Naive thymus-derived CD4-positive, alpha-beta T cell (primary cell): Measurements from ENCODE around the gene NMD3. TPM values are rescaled to one million over a fixed set of nuclear protein-coding genes. Genes with fewer than 3 reads are reported as not detected.

Source experiments
- ATAC-seq: fragments of 150-1000 bp; cut with Tn5 transposase; 2 replicates; pipeline ENCODE4 v1.10.0; 2021; ENCODE audit warnings: mild to moderate bottlenecking, moderate library complexity
- CTCF ChIA-PET: fragments of 350-600 bp; sonication (Branson Sonifier 250); formaldehyde crosslinking; loops from one replicate; lab custom pipeline; 2021; ENCODE audit warnings: antibody characterized with exemption; lab: Charles Lee
- POLR2A ChIA-PET: fragments of 350-600 bp; sonication (Branson Sonifier 250); formaldehyde crosslinking; loops from one replicate; lab custom pipeline; 2021; ENCODE audit warnings: antibody characterized with exemption, inconsistent platforms; lab: Charles Lee
- DNase-seq, 9 donors: peaks; one replicate each; pipeline versions ENCODE4 v3.0.0 to v3.0.0-alpha.2; 2020 to 2022; ENCODE audit warnings: mixed read lengths in 1 of 9
- H3K27ac ChIP-seq: one replicate; pipeline ENCODE4 v1.7.0; 2013; ENCODE audit warnings: mild to moderate bottlenecking, low read depth, low read length, moderate library complexity
- H3K27me3 ChIP-seq, 2 donors: one replicate each; pipeline ENCODE4 v1.7.0; 2013; ENCODE audit warnings: low read length in 2 of 2, mild to moderate bottlenecking in 2 of 2, moderate library complexity in 2 of 2; ENCODE audit not compliant: control insufficient read depth in 2 of 2, insufficient read depth in 2 of 2
- H3K36me3 ChIP-seq, 3 experiments: 1 replicate in 2 of 3; 2 replicates in 1 of 3; pipeline ENCODE4 v1.7.0; 2013; ENCODE audit warnings: low read length in 3 of 3, mild to moderate bottlenecking in 3 of 3, moderate library complexity in 1 of 3; ENCODE audit not compliant: insufficient read depth in 3 of 3, control insufficient read depth in 2 of 3
- H3K4me1 ChIP-seq, 2 donors: one replicate each; pipeline ENCODE4 v1.7.0; 2013; ENCODE audit warnings: low read length in 2 of 2, mild to moderate bottlenecking in 2 of 2, moderate library complexity in 1 of 2; ENCODE audit not compliant: control insufficient read depth in 2 of 2, insufficient read depth in 2 of 2
- H3K4me3 ChIP-seq: 2 replicates; pipeline ENCODE4 v1.7.0; 2013; ENCODE audit warnings: mild to moderate bottlenecking, low read length
- H3K9me3 ChIP-seq, 3 experiments: 1 replicate in 2 of 3; 2 replicates in 1 of 3; pipeline ENCODE4 v1.7.0; 2013; ENCODE audit warnings: low read length in 3 of 3; ENCODE audit not compliant: control insufficient read depth in 2 of 3
- H3K27ac Mint-ChIP-seq, 9 donors: one replicate each; pipeline ENCODE4 v1.8.0; 2020 to 2022; ENCODE audit warnings: mixed read lengths in 9 of 9, mild to moderate bottlenecking in 8 of 9, moderate library complexity in 5 of 9, inconsistent platforms in 2 of 9
- H3K27me3 Mint-ChIP-seq, 5 donors: one replicate each; pipeline ENCODE4 v1.8.0; 2021 to 2022; ENCODE audit warnings: mixed read lengths in 5 of 5, mild to moderate bottlenecking in 1 of 5
- H3K36me3 Mint-ChIP-seq, 5 donors: one replicate each; pipeline ENCODE4 v1.8.0; 2020 to 2022; ENCODE audit warnings: mixed read lengths in 5 of 5, mild to moderate bottlenecking in 3 of 5, inconsistent platforms in 1 of 5
- H3K4me1 Mint-ChIP-seq, 7 donors: one replicate each; pipeline ENCODE4 v1.8.0; 2020 to 2022; ENCODE audit warnings: mixed read lengths in 7 of 7, mild to moderate bottlenecking in 3 of 7, inconsistent platforms in 1 of 7
- H3K4me3 Mint-ChIP-seq, 10 donors: one replicate each; pipeline ENCODE4 v1.8.0; 2020 to 2022; ENCODE audit warnings: mild to moderate bottlenecking in 10 of 10, mixed read lengths in 10 of 10, moderate library complexity in 6 of 10, inconsistent platforms in 2 of 10
- H3K9me3 Mint-ChIP-seq, 11 donors: one replicate each; pipeline ENCODE4 v1.8.0; 2020 to 2022; ENCODE audit warnings: mixed read lengths in 11 of 11, mild to moderate bottlenecking in 4 of 11, inconsistent platforms in 1 of 11, moderate library complexity in 1 of 11
- intact Hi-C, 2 donors: fragments of 100-400 bp; cut with micrococcal nuclease; formaldehyde crosslinking; loops; one replicate each; pipeline ENCODE4 v1.15.1; 2023
- polyA plus RNA-seq, 2 donors: library from polyadenylated mRNA; unstranded; fragments of 300-500 nt; fragmentation: Illumina TruSeq; gene quantifications; one replicate each; pipeline ENCODE4 v1.2.3, GENCODE V29; 2021
- total RNA-seq, 6 experiments: library from RNA in 5 of 6; stranded (reverse) in 5 of 6; gene quantifications; 1 replicate in 5 of 6; 2 replicates in 1 of 6; pipeline ENCODE4 v1.2.3 and lab custom pipeline; 2021 to 2026

NMD3 gene
- total and polyA plus RNA-seq, 7 experiments from 2014 or later, result 37.3 to 52.6 (median 40.7) TPM

- H3K9me3 ChIP-seq, result no peaks in the 10 kb centered on the region
- no peaks in the 10 kb centered on the region for H3K27me3 ChIP-seq
- POLR2A ChIA-PET, result no interaction called here
- no peak overlapping the region for H3K27ac ChIP-seq
- peaks cover 0 to 24% (median 1%) of the 10 kb centered on the region in 5 donors for H3K36me3 Mint-ChIP-seq
- intact Hi-C loops, result loop anchor here (5.0 to 10.0 kb wide), 3 partner anchors 329 to 566 kb away; no protein-coding TSS in a partner anchor
- H3K27ac Mint-ChIP-seq, result peak overlapping the region in 1 of 9 donors; percentile 48
- no peak overlapping the region for H3K4me3 ChIP-seq
- DNase-seq, result no peak
- H3K4me1 ChIP-seq, result no peaks in the 10 kb centered on the region
- H3K27me3 Mint-ChIP-seq, result no peaks in the 10 kb centered on the region
- peaks cover 0 to 4% (median 0%) of the 10 kb centered on the region in 11 donors for H3K9me3 Mint-ChIP-seq
- no peak for ATAC-seq
- no peaks in the 10 kb centered on the region for H3K36me3 ChIP-seq
- CTCF ChIA-PET, result interaction anchor here (1.4 to 4.3 kb wide), 3 partner anchors 138 to 152 kb away, joined by 6 to 19 read pairs (median 19); no protein-coding TSS in a partner anchor
- peaks cover 0 to 9% (median 3%) of the 10 kb centered on the region in 7 donors for H3K4me1 Mint-ChIP-seq
- H3K4me3 Mint-ChIP-seq, result no peak overlapping the region
Measured at GRCh38 chr3:161270991-161271390, 49.9 kb downstream of the NMD3 start.

GRCh38 chr3:161271646-161272045, 50.5 kb downstream of the NMD3 start:
- Histone ChIP-seq H3K9me3 (no peaks in the 10 kb centered on the region), H3K27ac (no peak overlapping the region), H3K27me3 (no peaks in the 10 kb centered on the region), H3K4me1 (no peaks in the 10 kb centered on the region), H3K4me3 (no peak overlapping the region), H3K36me3 (no peaks in the 10 kb centered on the region)
- ChIA-PET CTCF (interaction anchor here (1.4 to 4.3 kb wide), 3 partner anchors 138 to 151 kb away, joined by 6 to 19 read pairs (median 19); no protein-coding TSS in a partner anchor), POLR2A (no interaction called here)
- peak overlapping the region in 2 of 9 donors; percentile 16 to 48 for H3K27ac Mint-ChIP-seq
- H3K36me3 Mint-ChIP-seq, result peaks cover 0 to 29% (median 4%) of the 10 kb centered on the region in 5 donors
- ATAC-seq, result no peak
- peaks cover 0 to 9% (median 3%) of the 10 kb centered on the region in 7 donors for H3K4me1 Mint-ChIP-seq
- peaks cover 0 to 10% (median 0%) of the 10 kb centered on the region in 11 donors for H3K9me3 Mint-ChIP-seq
- no peak overlapping the region for H3K4me3 Mint-ChIP-seq
- no peaks in the 10 kb centered on the region for H3K27me3 Mint-ChIP-seq
- DNase-seq, result no peak
- intact Hi-C loops, result loop anchor here (2.0 to 10.0 kb wide), 4 partner anchors 39 to 567 kb away; no protein-coding TSS in a partner anchor

- Mint-ChIP-seq H3K36me3 (peaks cover 2 to 37% (median 12%) of the 10 kb centered on the region in 5 donors), H3K9me3 (peaks cover 0 to 19% (median 6%) of the 10 kb centered on the region in 11 donors), H3K4me1 (peaks cover 0 to 9% (median 3%) of the 10 kb centered on the region in 7 donors), H3K27me3 (peaks cover 0 to 3% (median 0%) of the 10 kb centered on the region in 5 donors), H3K27ac (no peak overlapping the region), H3K4me3 (no peak overlapping the region)
- CTCF ChIA-PET, result interaction anchor here (1.4 to 4.3 kb wide), 3 partner anchors 137 to 150 kb away, joined by 6 to 19 read pairs (median 19); no protein-coding TSS in a partner anchor
- peaks cover 0 to 1% (median 0%) of the 10 kb centered on the region in 3 experiments for H3K9me3 ChIP-seq
- POLR2A ChIA-PET, result no interaction called here
- H3K27ac ChIP-seq, result no peak overlapping the region
- intact Hi-C loops, result loop anchor here (2.0 to 10.0 kb wide), 4 partner anchors 38 to 568 kb away; no protein-coding TSS in a partner anchor
- no peaks in the 10 kb centered on the region for H3K36me3 ChIP-seq
- DNase-seq (no peak), ATAC-seq (no peak)
- H3K4me3 ChIP-seq, result no peak overlapping the region
- no peaks in the 10 kb centered on the region for H3K27me3 ChIP-seq
- H3K4me1 ChIP-seq, result no peaks in the 10 kb centered on the region
Measured at GRCh38 chr3:161272524-161272923, 51.4 kb downstream of the NMD3 start.

GRCh38 chr3:161273589-161274218, 52.6 kb downstream of the NMD3 start:
- ChIA-PET POLR2A (no interaction called here), CTCF (interaction anchor here (0.6 to 4.3 kb wide), 7 partner anchors 13 to 153 kb away, joined by 3 to 24 read pairs (median 3); no protein-coding TSS in a partner anchor)
- intact Hi-C loops, result loop anchor here (1.0 to 10.0 kb wide), 8 partner anchors 37 to 569 kb away; no protein-coding TSS in a partner anchor

GRCh38 chr3:161274691-161275298, 53.7 kb downstream of the NMD3 start:
- POLR2A ChIA-PET, result interaction anchor here (0.7 kb wide), 1 partner anchor 132 kb away, joined by 3 read pairs; no protein-coding TSS in a partner anchor
- Histone ChIP-seq H3K4me3 (no peak overlapping the region), H3K36me3 (no peaks in the 10 kb centered on the region), H3K4me1 (no peaks in the 10 kb centered on the region), H3K27ac (no peak overlapping the region), H3K27me3 (no peaks in the 10 kb centered on the region), H3K9me3 (peaks cover 0 to 10% (median 0%) of the 10 kb centered on the region in 3 experiments)
- ATAC-seq (peak; percentile 57), DNase-seq (peak in 8 of 9 donors; percentile 13 to 52 (median 34))
- Mint-ChIP-seq H3K27me3 (peaks cover 0 to 4% (median 0%) of the 10 kb centered on the region in 5 donors), H3K36me3 (peaks cover 6 to 40% (median 21%) of the 10 kb centered on the region in 5 donors), H3K4me3 (no peak overlapping the region), H3K9me3 (peaks cover 6 to 39% (median 17%) of the 10 kb centered on the region in 11 donors), H3K4me1 (peaks cover 0 to 9% (median 3%) of the 10 kb centered on the region in 7 donors), H3K27ac (peak overlapping the region in 1 of 9 donors; percentile 59)
- CTCF ChIA-PET, result interaction anchor here (0.6 to 3.6 kb wide), 11 partner anchors 20 to 174 kb away, joined by 3 to 24 read pairs (median 4); no protein-coding TSS in a partner anchor
- intact Hi-C loops, result loop anchor here (1.0 to 10.0 kb wide), 5 partner anchors 177 to 570 kb away; no protein-coding TSS in a partner anchor

More at GRCh38 chr3:161273589-161274218, 52.6 kb downstream of the NMD3 start:
- no peak overlapping the region for H3K27ac ChIP-seq
- no peaks in the 10 kb centered on the region for H3K27me3 ChIP-seq
- peaks cover 0 to 10% (median 0%) of the 10 kb centered on the region in 3 experiments for H3K9me3 ChIP-seq
- Mint-ChIP-seq H3K27ac (no peak overlapping the region), H3K36me3 (peaks cover 4 to 42% (median 17%) of the 10 kb centered on the region in 5 donors), H3K27me3 (peaks cover 0 to 4% (median 0%) of the 10 kb centered on the region in 5 donors), H3K4me1 (peaks cover 0 to 9% (median 3%) of the 10 kb centered on the region in 7 donors), H3K9me3 (peaks cover under 1 to 28% (median 11%) of the 10 kb centered on the region in 11 donors), H3K4me3 (no peak overlapping the region)
- ATAC-seq (no peak), DNase-seq (peak in 7 of 9 donors; percentile 20 to 50 (median 41))
- H3K4me3 ChIP-seq, result no peak overlapping the region
- no peaks in the 10 kb centered on the region for H3K36me3 ChIP-seq
- no peaks in the 10 kb centered on the region for H3K4me1 ChIP-seq

- peaks cover 0 to 4% (median 0%) of the 10 kb centered on the region in 5 donors for H3K27me3 Mint-ChIP-seq
- no peak for ATAC-seq
- H3K4me3 Mint-ChIP-seq, result no peak overlapping the region
- Histone ChIP-seq H3K36me3 (no peaks in the 10 kb centered on the region), H3K4me1 (no peaks in the 10 kb centered on the region), H3K4me3 (no peak overlapping the region), H3K27me3 (no peaks in the 10 kb centered on the region), H3K9me3 (peaks cover 0 to 10% (median 0%) of the 10 kb centered on the region in 3 experiments), H3K27ac (no peak overlapping the region)
- H3K4me1 Mint-ChIP-seq, result peaks cover 0 to 9% (median 3%) of the 10 kb centered on the region in 7 donors
- DNase-seq, result no peak
- H3K27ac Mint-ChIP-seq, result no peak overlapping the region
- H3K9me3 Mint-ChIP-seq, result peaks cover 9 to 49% (median 19%) of the 10 kb centered on the region in 11 donors
- peaks cover 7 to 35% (median 21%) of the 10 kb centered on the region in 5 donors for H3K36me3 Mint-ChIP-seq
- ChIA-PET CTCF (interaction anchor here (0.7 to 3.6 kb wide), 6 partner anchors 26 to 148 kb away, joined by 3 to 24 read pairs (median 4); no protein-coding TSS in a partner anchor), POLR2A (interaction anchor here (1.1 kb wide), 1 partner anchor 146 kb away, joined by 3 read pairs; no protein-coding TSS in a partner anchor)
- intact Hi-C loops, result loop anchor here in 1 of 2 donors (10.0 kb wide), 1 partner anchor 571 kb away; no protein-coding TSS in a partner anchor
Measured at GRCh38 chr3:161275919-161276318, 54.8 kb downstream of the NMD3 start.
